CD4-positive, alpha-beta T cell treated with Interleukin-15 for 4 hours (primary cell): ENCODE results near the gene RLN3.
"Not testable (repeated sequence)": the region's sequence is repeated elsewhere in the genome, so short reads cannot be mapped to it uniquely, and the experiment has no call there.

Source experiments
- DNase-seq: peaks from one replicate; pipeline ENCODE4 v3.0.0-alpha.2; 2020; ENCODE audit warnings: low spot score

The RLN3 gene

DNA sequence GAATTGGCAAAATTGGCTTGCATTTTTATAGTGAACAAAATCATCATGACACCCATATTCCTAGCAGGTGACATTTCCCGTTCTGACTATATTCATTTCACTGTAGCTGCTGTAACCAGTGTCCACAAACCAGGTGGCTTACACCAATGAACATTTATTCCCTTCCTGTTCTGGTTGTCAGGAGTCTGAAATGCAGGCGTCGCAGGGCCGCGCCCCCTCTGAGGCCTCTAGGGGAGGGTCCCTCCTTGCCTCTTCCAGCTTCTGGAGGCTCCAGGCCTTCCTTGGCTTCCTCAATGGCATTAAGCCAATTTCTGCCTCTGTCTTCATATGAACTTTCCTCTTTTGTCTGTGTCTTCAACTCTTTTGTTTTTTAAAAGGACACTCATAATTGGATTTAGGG lies 6.5 kb upstream of the RLN3 start:
- DNase-seq: no peak

DNA sequence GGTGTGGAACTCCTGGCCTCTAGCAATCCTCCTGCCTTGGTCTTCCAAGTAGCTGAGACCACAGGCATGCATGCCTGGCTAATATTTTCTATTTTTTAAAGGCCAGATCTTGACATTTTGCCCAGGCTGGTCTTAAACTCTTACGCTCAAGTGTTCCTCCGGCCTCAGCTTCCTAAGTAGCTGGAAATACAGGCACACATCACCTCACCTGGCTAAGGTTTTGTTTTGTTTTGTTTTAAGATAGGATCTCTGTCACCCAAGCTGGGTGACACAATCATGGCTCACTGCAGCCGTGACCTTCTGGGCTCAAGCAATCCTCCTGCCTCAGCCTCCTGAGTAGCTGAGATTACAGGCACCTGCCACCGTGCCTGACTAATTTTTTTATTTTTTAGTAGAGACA lies 5.5 kb upstream of the RLN3 start:
- DNase-seq: no peak

DNA sequence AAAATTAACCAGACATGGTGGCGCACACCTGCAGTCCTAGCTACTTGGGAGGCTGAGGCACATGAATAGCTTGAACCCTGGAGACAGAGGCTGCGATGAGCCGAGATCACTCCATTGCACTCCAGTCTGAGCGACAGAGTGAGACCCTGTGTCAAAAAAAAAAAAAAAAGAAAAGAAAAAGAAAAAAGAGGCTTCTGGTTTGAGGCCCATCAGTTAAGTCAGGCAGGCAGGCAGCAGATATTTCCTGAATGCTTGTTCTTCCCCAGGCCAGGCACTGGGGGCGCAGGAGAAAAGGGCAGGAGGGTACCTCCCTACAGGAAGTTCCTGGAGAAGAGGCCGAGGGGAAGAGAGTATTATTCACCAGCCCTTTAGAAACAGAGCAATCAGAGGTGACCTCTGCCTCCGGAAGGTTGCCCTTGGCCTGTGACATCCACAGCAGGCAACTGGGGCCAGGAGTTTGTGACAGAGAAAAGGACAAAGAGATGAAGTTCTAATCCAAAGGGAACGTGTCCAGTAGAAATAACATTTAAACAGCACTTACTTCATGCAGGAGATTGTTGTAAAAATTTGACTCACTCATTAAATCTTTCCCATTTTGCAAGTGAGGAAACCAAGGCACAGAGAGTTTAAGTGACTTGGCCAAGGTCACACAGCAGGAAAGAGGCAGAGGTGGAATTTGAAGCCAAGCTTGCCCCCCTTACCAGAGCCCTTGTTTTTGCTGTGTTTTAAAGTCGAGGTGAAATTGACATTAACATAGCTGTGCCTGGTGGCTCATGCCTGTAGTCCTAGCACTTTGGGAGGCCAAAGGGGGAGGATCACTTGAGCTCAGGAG lies 4.3 kb upstream of the RLN3 start:
- no peak for DNase-seq

DNA sequence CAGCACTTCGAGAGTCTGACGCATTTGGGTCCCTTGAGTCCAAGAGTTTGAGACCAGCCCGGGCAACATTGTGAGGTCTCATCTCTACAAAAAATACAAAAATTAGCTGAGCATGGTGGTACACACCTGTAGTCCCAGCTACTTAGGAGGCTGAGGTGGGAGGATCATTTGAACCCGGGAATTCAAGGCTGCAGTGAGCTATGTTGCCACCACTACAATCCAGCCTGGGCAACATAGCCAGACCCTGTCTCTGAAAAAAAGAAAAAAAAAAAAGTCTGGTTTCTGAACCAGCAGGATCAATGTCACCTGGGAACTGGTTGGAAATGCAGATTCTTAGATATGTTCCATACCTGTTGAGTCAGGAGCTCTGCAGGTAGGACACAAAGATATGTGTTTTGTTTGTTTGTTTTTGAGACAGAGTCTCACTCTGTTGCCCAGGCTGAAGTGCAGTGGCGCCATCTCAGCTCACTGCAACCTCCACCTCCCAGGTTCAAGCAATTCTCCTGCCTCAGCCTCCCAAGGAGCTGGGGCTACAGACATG lies 1.2 kb upstream of the RLN3 start:
- DNase-seq: not testable (repeated sequence)

DNA sequence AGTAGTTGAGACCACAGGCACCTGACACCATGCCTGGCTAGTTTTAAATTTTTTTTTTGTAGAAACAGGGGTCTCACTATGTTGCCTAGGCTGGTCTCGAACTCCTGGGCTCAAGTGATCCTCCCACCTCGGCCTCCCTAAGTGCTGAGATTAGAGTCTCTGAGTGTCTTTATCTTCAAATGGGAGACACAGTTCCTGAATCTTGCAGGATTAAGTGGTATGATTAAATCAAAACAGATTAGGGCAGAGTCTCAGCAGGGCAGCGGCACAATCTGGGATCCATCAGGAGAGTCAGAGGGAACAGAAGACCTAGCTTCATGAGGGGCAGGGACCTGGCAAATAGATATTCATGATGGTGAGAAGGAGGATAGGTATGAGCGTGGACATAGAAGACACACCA lies 953 bp downstream of the RLN3 start:
- DNase-seq: no peak

DNA sequence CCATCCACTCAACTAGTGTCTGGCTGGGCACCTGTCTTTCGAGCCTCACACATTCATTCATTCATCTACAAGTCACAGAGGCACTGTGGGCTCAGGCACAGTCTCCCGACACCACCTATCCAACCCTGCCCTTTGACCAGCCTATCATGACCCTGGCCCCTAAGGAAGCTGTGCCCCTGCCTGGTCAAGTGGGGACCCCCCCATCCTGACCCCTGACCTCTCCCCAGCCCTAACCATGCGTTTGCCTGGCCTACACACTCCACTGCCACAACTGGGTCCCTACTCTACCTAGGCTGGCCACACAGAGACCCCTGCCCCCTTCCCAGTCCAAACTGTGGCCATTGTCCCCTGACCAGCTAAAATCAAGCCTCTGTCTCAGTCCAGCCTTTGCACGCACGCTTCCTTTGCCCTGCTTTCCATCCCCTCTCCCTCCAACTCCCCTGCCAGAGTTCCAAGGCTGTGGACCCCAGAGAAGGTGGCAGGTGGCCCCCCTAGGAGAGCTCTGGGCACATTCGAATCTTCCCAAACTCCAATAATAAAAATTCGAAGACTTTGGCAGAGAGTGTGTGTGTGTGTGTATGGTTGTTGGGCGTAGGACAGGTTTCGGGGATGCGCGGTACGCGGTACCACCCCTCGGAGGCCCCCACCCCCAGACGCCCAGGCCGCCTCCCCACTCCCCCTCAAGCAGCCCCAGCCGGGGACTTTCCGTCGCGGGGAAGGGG lies 3.2 kb downstream of the RLN3 start:
- peak; percentile 86 for DNase-seq

DNA sequence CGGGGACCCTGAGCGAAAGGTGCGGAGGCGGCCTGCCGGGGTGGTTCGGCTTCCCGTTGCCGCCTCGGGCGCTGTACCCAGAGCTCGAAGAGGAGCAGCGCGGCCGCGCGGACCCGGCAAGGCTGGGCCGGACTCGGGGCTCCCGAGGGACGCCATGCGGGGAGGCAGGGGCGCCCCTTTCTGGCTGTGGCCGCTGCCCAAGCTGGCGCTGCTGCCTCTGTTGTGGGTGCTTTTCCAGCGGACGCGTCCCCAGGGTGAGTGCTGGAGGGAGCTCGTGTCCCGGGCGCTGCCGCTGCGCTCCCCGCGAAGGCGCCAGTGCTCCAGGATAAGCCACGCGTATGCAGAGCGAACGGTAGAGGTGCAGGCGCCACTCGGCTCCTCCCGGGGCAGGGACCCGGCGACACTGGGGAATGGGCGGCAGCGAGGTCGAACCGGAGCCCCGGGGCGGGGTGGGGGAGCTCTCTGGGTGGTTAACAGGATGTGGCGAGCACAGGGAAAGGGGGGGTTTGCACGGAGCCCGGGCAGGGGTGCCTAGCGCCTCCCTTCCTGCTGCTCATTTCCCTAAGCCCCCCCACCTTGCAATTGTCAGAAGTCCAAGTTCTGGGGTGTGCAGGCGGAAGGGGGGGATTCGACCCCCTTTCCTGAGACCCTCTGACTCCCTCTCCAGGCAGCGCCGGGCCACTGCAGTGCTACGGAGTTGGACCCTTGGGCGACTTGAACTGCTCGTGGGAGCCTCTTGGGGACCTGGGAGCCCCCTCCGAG lies 4.0 kb downstream of the RLN3 start, which contains the start of gene IL27RA:
TSS of gene IL27RA (plus strand) at position 44 of the 762 bp plus-strand sequence. CDS start at position 155, 111 bp downstream.
- peak; percentile 84 for DNase-seq

DNA sequence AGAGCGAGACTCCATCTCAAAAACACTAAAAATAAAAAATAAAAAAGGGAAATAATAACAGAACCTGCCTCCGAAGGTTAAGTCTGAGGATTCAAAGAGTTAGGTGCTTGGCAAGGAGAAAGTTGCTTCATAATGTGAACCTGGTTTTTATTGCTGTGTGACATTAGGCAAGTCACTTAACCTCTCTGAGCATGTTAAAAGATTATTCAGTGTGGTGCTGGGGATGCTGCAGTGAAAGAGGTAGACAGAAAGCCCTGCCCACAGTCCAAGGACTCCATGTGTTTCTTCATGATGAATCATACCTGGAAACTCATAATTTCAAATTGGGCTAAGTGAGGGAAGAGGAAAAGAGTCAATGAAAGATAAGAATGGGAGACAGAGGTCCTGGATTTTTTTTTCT lies 6.0 kb downstream of the RLN3 start:
- DNase-seq: no peak

DNA sequence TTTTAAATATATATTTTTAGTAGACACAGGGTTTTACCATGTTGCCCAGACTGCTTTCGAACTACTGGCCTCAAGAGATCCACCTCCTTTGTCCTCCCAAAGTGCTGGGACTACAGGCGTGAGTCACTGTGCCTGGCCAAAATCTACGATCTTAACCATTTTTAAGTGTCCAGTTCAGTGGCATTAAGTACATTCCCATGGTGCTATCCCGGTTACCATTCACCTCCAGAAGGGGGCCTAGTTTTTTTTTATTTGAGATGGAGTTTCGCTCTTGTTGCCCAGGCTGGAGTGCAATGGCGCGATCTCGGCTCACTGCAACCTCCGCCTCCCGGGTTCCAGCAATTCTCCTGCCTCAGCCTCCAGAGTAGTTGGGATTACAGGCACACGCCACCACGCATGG lies 7.2 kb downstream of the RLN3 start:
- DNase-seq: not testable (repeated sequence)

DNA sequence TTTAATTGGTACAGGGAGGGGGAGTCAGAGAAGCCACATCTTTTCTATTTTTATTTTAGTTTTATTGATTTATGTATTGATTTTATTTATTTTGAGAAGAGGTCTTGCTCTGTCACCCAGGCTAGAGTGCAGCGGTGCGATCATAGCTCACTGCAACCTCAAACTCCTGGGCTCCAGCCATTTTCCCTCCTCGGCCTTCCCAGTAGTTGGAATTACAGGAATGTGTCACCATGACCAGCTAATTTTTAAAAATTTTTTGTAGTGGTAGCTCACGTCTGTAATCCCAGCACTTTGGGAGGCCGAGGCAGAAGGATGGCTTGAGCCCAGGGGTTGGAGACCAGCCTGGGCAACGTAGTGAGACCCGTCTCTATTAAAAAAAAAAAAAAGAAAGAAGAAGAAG lies 7.8 kb downstream of the RLN3 start:
- DNase-seq: no peak

DNA sequence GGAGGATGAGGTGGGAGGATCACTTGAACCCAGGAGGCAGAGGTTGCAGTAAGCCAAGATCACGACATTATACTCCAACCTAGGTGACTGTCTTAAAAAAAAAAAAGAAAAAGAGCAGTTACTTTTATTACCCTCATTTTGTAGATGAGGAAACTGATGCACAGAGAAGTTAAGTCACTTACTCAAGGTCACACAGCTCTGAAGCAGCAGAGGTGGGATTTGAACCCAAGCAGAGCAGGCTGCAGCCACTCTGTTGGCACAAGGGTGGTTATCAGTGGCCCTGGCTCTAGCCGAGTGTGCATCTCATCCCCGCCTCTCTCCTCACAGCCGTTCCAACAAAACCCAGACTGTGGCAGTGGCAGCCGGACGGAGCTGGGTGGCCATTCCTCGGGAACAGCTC lies 11.2 kb downstream of the RLN3 start:
- no peak for DNase-seq

DNA sequence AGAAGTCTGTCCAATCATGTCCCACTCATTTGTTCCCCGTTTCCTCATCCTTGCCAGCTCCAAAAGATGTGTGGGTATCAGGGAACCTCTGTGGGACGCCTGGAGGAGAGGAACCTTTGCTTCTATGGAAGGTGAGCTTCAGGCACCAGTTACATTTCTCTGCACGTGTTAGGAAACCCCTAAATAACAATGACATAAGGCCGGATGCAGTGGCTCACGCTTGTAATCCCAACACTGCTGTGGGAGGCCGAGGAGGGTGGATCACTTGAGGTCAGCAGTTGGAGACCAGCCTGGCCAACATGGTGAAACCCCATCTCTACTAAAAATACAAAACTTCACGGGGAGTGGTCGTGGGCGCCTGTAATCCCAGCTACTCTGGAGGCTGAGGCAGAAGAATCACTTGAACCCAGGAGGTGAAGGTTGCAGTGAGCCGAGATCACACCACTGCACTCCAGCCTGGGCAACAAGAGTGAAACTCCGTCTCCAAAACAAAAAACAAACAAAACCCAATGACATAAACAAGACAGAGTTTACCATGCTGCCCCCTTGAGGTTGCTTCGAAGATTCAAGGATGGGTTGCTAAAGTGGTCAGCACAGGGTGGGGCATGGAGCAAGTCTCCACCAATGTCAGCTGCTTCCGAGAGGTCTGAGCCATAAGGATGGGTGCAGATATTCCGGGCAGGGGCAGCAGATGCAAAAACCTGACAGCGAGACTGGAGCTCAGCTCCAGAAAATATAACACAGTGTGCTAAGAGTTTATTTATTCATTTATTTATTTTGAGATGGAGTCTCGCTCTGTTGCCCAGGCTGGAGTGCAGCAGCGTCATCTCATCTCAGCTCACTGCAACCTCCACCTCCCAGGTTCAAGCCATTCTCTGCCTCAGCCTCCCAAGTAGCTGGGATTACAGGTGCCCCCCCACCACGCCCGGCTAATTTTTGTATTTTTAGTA lies 15.0 kb downstream of the RLN3 start:
- peak; percentile 64 for DNase-seq

DNA sequence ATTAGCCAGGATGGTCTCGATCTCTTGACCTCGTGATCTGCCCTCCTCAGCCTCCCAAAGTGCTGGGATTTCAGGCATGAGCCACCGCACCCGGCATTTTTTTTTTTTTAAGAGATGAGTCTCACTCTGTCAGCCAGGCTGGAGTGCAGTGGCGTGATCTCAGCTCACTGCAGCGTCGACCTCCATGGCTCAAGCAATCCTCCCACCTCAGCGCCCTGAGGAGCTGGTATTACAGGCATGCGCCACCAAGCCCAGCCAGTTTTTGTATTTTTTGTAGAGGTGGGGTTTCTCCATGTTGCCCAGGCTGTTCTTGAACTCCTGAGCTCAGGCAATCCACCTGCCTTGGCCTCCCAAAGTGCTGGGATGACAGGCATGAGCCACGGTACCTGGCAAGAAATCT lies 19.9 kb downstream of the RLN3 start:
- DNase-seq: not testable (repeated sequence)

DNA sequence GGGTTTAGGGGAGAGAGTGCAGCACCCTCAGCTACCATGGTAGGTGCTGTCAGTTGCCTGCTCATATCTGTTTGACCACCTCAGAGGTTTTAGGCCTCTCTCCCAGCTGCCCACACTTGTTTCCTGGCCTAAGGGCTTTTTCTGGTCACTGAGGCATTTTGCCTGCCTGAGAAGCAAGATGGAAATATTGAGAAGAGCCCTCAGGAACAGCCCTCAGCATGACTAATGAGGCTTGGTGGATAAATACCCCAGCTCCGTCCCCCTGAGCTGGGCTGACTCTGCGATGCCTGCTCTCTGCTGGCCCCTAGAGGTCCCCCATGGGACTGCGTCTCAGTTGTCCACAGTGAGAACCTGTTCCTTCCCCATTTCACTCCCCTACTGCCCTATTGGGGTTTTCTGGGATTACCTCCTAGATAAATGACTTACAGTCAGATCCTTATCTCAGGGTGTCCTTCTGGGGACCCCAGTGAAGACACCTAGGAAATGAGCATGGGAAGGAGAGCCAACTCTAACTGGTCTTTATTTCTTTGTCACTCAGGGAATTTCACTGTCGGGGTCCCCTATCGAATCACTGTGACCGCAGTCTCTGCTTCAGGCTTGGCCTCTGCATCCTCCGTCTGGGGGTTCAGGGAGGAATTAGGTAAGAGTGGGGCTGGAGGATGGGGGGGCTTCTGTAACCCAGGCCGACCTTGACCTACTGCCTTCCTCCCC lies 20.6 kb downstream of the RLN3 start:
- peak; percentile 78 for DNase-seq

DNA sequence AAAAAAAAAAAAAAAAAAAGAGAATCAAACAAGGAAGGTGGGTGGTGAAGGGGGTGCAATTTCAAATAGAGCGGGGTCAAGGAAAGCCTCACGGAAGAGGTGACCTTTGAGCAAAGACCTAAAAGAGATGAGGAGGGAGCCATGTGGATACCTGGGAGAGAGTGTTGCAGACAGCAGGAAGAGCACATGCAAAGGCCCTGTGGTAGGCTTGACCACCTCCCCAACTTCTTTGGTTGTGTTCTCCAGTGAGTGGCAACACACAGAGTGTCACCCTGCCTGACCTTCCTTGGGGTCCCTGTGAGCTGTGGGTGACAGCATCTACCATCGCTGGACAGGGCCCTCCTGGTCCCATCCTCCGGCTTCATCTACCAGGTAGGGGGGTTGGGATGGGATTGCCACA lies 22.6 kb downstream of the RLN3 start:
- DNase-seq: no peak

DNA sequence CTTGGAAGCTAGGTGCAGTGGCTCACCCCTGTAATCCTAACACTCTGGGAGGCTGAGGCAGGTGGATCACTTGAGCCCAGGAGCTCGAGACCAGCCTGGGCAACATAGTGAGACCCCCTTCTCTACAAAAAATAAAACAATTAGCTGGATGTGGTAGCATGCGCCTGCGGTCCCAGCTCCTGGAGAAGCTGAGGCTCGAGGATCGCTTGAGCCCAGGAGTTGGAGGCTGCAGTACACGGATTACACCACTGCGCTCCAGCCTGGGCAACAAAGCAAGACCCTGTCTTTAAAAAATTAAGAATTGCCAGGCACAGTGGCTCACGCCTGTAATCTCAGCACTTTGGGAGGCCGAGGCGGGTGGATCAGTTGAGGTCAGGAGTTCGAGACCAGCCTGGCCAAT lies 23.0 kb downstream of the RLN3 start:
- not testable (repeated sequence) for DNase-seq

DNA sequence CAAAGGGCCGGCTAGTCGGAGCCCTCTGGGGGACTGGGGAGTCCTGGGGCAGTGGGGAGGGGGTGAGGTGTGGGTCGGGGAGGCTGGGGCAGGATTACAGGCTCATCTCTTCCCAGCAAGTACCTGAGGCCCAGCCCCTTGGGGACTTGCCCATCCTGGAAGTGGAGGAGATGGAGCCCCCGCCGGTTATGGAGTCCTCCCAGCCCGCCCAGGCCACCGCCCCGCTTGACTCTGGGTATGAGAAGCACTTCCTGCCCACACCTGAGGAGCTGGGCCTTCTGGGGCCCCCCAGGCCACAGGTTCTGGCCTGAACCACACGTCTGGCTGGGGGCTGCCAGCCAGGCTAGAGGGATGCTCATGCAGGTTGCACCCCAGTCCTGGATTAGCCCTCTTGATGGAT lies 24.0 kb downstream of the RLN3 start:
- no peak for DNase-seq

DNA sequence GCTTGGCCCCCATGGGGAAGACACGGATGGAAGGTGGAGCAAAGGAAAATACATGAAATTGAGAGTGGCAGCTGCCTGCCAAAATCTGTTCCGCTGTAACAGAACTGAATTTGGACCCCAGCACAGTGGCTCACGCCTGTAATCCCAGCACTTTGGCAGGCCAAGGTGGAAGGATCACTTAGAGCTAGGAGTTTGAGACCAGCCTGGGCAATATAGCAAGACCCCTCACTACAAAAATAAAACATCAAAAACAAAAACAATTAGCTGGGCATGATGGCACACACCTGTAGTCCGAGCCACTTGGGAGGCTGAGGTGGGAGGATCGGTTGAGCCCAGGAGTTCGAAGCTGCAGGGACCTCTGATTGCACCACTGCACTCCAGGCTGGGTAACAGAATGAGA lies 24.5 kb downstream of the RLN3 start:
- no peak for DNase-seq

DNA sequence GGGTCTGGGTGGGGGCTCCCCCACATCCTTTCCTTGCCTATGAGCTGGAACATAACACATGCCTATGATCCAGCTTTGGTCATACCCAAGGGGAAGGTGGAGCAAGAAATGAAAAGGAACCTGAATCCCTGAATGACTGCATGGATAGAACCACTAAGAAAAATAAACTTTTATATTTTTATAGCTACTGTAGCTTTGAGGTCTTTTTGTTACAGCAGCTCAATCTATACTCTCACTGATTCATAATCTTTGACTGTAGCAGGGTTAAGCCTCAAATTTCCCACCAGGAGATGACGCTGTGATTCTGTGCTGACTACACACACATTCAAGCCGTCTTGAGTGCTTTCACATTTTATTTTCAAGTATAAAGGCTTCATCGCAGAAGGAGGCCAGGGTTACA lies 25.1 kb downstream of the RLN3 start:
- DNase-seq: no peak

DNA sequence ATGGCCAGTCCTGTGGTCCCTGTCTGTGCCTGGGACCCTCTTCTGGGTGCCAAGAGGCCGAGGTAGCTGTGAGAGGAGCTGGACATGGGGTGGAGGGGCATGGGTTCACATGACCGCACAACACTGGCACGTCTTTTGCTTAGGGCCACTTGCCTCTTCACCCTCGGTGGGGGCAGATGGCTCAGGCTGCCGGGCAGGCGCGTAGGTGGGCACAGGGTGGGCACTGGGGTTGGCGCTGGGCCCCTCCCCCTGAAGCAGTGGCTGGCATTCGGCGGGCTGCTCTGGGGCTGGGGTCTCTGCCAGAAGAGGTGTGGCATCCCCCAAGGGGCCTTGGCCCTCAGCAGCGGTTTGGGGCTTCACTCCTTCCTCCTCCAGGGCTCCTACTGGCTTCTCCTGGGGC lies 25.6 kb downstream of the RLN3 start:
- DNase-seq: no peak

DNA sequence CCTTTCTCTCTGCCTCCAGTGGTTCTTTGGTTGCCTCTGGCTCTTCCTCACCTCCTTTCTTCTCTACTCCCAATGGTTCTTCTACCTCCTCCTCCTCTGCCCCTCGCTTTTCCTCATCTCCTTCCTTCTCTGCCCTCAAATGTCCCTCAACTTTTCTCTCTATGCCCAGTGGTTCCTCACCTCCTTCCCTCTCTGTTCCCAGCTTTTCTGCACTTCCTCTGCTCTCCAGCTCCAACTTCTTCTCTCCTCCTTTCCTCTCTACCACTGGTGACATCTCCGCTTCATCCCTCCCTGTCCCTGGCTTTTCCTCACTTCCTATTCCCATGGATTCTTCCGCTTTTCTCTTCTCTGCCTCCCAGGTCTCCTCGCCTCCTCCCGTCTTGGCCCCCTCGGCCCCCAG lies 26.2 kb downstream of the RLN3 start:
- DNase-seq: no peak
